GM12878 (cell line): ENCODE results near the gene ATG101. TPM values are rescaled to one million over a fixed set of nuclear protein-coding genes. Genes with fewer than 3 reads are reported as not detected.

ENCODE experiments used
- ATAC-seq: fragments of 200-7000 bp; cut with Tn5 transposase; 3 replicates; pipeline ENCODE4 v1.9.1; 2020; ENCODE audit warnings: mild to moderate bottlenecking, moderate library complexity
- BruUV-seq: library from RNA; stranded (reverse); fragments of 400-500 nt; replicated peaks from 2 replicates; lab custom pipeline; 2021; lab: Mats Ljungman, UMichigan
- CTCF ChIA-PET: fragments of 300-600 bp; sonication (Branson Sonifier 250); formaldehyde crosslinking; extraction: SDS; loops from one replicate; lab custom pipeline; 2021; ENCODE audit warnings: inconsistent platforms; lab: Yijun Ruan, JAX
- POLR2A ChIA-PET: fragments of 350-600 bp; formaldehyde crosslinking; extraction: SDS; loops from one replicate; lab custom pipeline; 2021; ENCODE audit warnings: inconsistent platforms; lab: Charles Lee
- RAD21 ChIA-PET: fragments of 300-600 bp; sonication (Branson Sonifier 250); formaldehyde crosslinking; loops from one replicate; lab custom pipeline; 2023; ENCODE audit warnings: antibody characterized with exemption; ENCODE audit not compliant: unreplicated experiment; lab: Charles Lee
- SMC1A ChIA-PET: fragments of 300-600 bp; sonication (Branson Sonifier 250); formaldehyde crosslinking; loops from one replicate; lab custom pipeline; 2023; ENCODE audit not compliant: unreplicated experiment, uncharacterized antibody; lab: Charles Lee
- DNase-seq: peaks from one replicate; pipeline ENCODE4 v3.0.0-alpha.2; 2011; ENCODE audit warnings: low read depth, low spot score
- FAIRE-seq: peaks from 3 replicates; lab custom pipeline; 2011; peaks lifted over from hg19 to GRCh38; lab: Jason Lieb, UNC
- H2AFZ ChIP-seq: 2 replicates; pipeline ENCODE4 v1.6.0; 2011; ENCODE audit warnings: low read depth, low read length, control low read depth; ENCODE audit not compliant: control insufficient read depth
- H3K27ac ChIP-seq: 2 replicates; pipeline ENCODE4 v1.5.1; 2011; ENCODE audit warnings: control low read depth; ENCODE audit not compliant: control insufficient read depth, insufficient read depth
- H3K27me3 ChIP-seq, 2 experiments: replicated peaks in 1 of 2; 2 replicates each; pipeline versions ENCODE4 v1.6.0 to v1.6.1; 2011; ENCODE audit warnings: low read length in 1 of 2; ENCODE audit not compliant: control insufficient read depth in 2 of 2, insufficient read depth in 2 of 2
- H3K36me3 ChIP-seq, 2 experiments: 2 replicates each; pipeline ENCODE4 v1.5.1; 2011; ENCODE audit warnings: low read length in 1 of 2; ENCODE audit not compliant: control insufficient read depth in 2 of 2, insufficient read depth in 2 of 2
- H3K4me1 ChIP-seq: 2 replicates; pipeline ENCODE4 v1.6.1; 2011; ENCODE audit warnings: mild to moderate bottlenecking, low read length, moderate library complexity, mixed read lengths; ENCODE audit not compliant: control insufficient read depth, insufficient read depth
- H3K4me2 ChIP-seq: 2 replicates; pipeline ENCODE4 v1.6.0; 2011; ENCODE audit warnings: control low read depth; ENCODE audit not compliant: control insufficient read depth, insufficient read depth
- H3K4me3 ChIP-seq: fragments of 200-600 bp; sonication (generic); 2 replicates; pipeline ENCODE4 v1.5.1; 2016
- H3K79me2 ChIP-seq: 2 replicates; pipeline ENCODE4 v1.6.0; 2011; ENCODE audit warnings: low read length; ENCODE audit not compliant: control insufficient read depth, insufficient read depth
- H3K9ac ChIP-seq: 2 replicates; pipeline ENCODE4 v1.8.0; 2011; ENCODE audit warnings: low read length, control low read depth, mixed read lengths; ENCODE audit not compliant: control insufficient read depth, insufficient read depth
- H3K9me3 ChIP-seq: replicated peaks from 3 replicates; pipeline ENCODE4 v1.5.1; 2011; ENCODE audit warnings: mild to moderate bottlenecking, low read length; ENCODE audit not compliant: control insufficient read depth, insufficient read depth
- H4K20me1 ChIP-seq: 2 replicates; pipeline ENCODE4 v1.6.0; 2011; ENCODE audit not compliant: control insufficient read depth, insufficient read depth
- DPF2 ChIP-seq: fragments of 450-650 bp; IDR thresholded peaks from 2 replicates; pipeline ENCODE4 v1.6.1; 2017; ENCODE audit warnings: mild to moderate bottlenecking
- HDGF ChIP-seq: fragments of 450-650 bp; IDR thresholded peaks from 2 replicates; pipeline ENCODE4 v1.6.1; 2016; ENCODE audit warnings: antibody characterized with exemption
- NKRF ChIP-seq: fragments of 450-650 bp; conservative IDR thresholded peaks from 2 replicates; pipeline ENCODE4 v1.6.1; 2017; ENCODE audit warnings: mild to moderate bottlenecking, moderate library complexity
- STAT1 ChIP-seq: fragments of 450-650 bp; conservative IDR thresholded peaks from 2 replicates; pipeline ENCODE4 v1.6.1; 2014; ENCODE audit warnings: antibody characterized with exemption, mild to moderate bottlenecking
- SUPT20H ChIP-seq: IDR thresholded peaks from 2 replicates; pipeline ENCODE4 v1.6.1; 2011; ENCODE audit warnings: low read depth, mild to moderate bottlenecking, low read length, moderate library complexity, borderline replicate concordance; ENCODE audit not compliant: control insufficient read depth
- TAF1 ChIP-seq: IDR thresholded peaks from 2 replicates; pipeline ENCODE4 v1.6.1; 2011; ENCODE audit warnings: mild to moderate bottlenecking, low read depth, low read length, borderline replicate concordance
- ZBED1 ChIP-seq: IDR thresholded peaks from 2 replicates; pipeline ENCODE4 v1.6.1; 2016; ENCODE audit warnings: borderline replicate concordance
- ZZZ3 ChIP-seq: IDR thresholded peaks from 2 replicates; pipeline ENCODE4 v1.6.1; 2011; ENCODE audit warnings: low read depth; ENCODE audit not compliant: control insufficient read depth, insufficient read length
- WGBS: methylation state at CpG from one replicate; pipeline ENCODE4 v1.1.6; 2016; ENCODE audit warnings: low lambda C conversion rate; ENCODE audit not compliant: insufficient replicate concordance, insufficient coverage; ENCODE audit errors: missing lambda C conversion rate; 5-methylcytosine and 5-hydroxymethylcytosine counted together
- in situ Hi-C: fragments of 300-500 bp; cut with MboI; formaldehyde crosslinking; loops from 9 replicates; pipeline ENCODE4 v1.14.3; 2018; ENCODE audit warnings: mixed read lengths
- intact Hi-C: fragments of 100-400 bp; cut with micrococcal nuclease; formaldehyde crosslinking; loops from one replicate; pipeline ENCODE4 v1.14.2; 2022; ENCODE audit not compliant: unreplicated experiment
- polyA plus RNA-seq, 11 experiments: library from polyadenylated mRNA; depleted of rRNA in 4 of 11; unstranded in 6 of 11; stranded (reverse) in 5 of 11; fragments of >200 nt; fragmentation: Nextera tagmentation in 4 of 11; fragmentation: Illumina TruSeq in 1 of 11; extraction: Ambion mirVana in 4 of 11; extraction: Trizol in 1 of 11; gene quantifications; 1 replicate in 1 of 11; 2 replicates in 10 of 11; pipeline versions ENCODE4 v1.2.1 to v1.2.3, GENCODE V29; 2011 to 2016; ENCODE audit warnings: inconsistent platforms in 2 of 11, missing spikeins in 2 of 11, low read depth in 1 of 11
- total RNA-seq, 4 experiments: library from RNA; depleted of rRNA in 3 of 4; stranded (reverse); fragments of >200 nt in 3 of 4; fragmentation: Illumina TruSeq in 1 of 4; extraction: Trizol in 1 of 4; gene quantifications; 2 replicates each; pipeline versions ENCODE4 v1.2.1 to v1.2.3, GENCODE V29; 2013 to 2021

Gene ATG101
- total and polyA plus RNA-seq, 10 of the 15 experiments (the other 5 are each of a cell fraction or from before 2014, with no cell fraction given) = 2.7 to 49.8 (median 35.3) TPM

GRCh38 chr12:52083638-52083996, 13.8 kb downstream of the ATG101 start:
- H3K27me3 ChIP-seq = no peaks in the 10 kb centered on the region; a peak in 1 of 4 replicates

GRCh38 chr12:52084491-52085231, 14.9 kb downstream of the ATG101 start:
- POLR2A ChIA-PET = interaction anchor here (1.2 kb wide), 1 partner anchor 52 kb away, joined by 4 read pairs; no protein-coding TSS in a partner anchor
- in situ Hi-C loops (loop anchor here (5.0 kb wide), 1 partner anchor 57 kb away; no protein-coding TSS in a partner anchor), intact Hi-C loops (no loop called here)
- Histone ChIP-seq H3K36me3 (peaks cover 0 to 2% of the 10 kb centered on the region in 2 experiments; a peak in 2 of 4 replicates), H3K9ac (no peak overlapping the region), H3K79me2 (no peaks in the 10 kb centered on the region), H3K27me3 (no peaks in the 10 kb centered on the region; a peak in 1 of 4 replicates), H3K4me2 (no peak overlapping the region), H3K4me1 (peaks cover 22% of the 10 kb centered on the region), H3K4me3 (no peak overlapping the region), H4K20me1 (no peaks in the 10 kb centered on the region), H3K9me3 (no peaks in the 10 kb centered on the region), H3K27ac (no peak overlapping the region), H2AFZ (no peak overlapping the region)
- RAD21 ChIA-PET = interaction anchor here (0.9 to 5.8 kb wide), 6 partner anchors 10 to 62 kb away, joined by 3 to 88 read pairs (median 3); partner anchors contain the start of gene ATG101
- no TSS peak for BruUV-seq
- ATAC-seq (no peak), FAIRE-seq (no peak), DNase-seq (no peak)
- WGBS = 73% methylated on average over 9 of the region's 9 CpGs
- CTCF ChIA-PET = interaction anchor here (0.6 to 13.1 kb wide), 12 partner anchors 9 to 107 kb away, joined by 3 to 622 read pairs (median 6); partner anchors contain the start of gene ATG101
- SMC1A ChIA-PET = interaction anchor here (0.6 to 12.5 kb wide), 5 partner anchors 9 to 739 kb away, joined by 3 to 322 read pairs (median 5); no protein-coding TSS in a partner anchor
- TF ChIP-seq DPF2 (no peak), NKRF (no peak)

More at GRCh38 chr12:52083638-52083996, 13.8 kb downstream of the ATG101 start:
- POLR2A ChIA-PET = interaction anchor here (1.4 kb wide), 1 partner anchor 12 kb away, joined by 6 read pairs; no protein-coding TSS in a partner anchor
- H4K20me1 ChIP-seq = no peaks in the 10 kb centered on the region
- DNase-seq (no peak), ATAC-seq (no peak), FAIRE-seq (no peak)
- H3K4me3 ChIP-seq = no peak overlapping the region
- CTCF ChIA-PET = interaction anchor here (1.4 to 13.1 kb wide), 13 partner anchors 7 to 93 kb away, joined by 3 to 622 read pairs (median 11); partner anchors contain the start of gene ATG101
- H3K4me2 ChIP-seq = no peak overlapping the region
- BruUV-seq = no TSS peak
- H2AFZ ChIP-seq = no peak overlapping the region
- no peak overlapping the region for H3K9ac ChIP-seq
- no peak for TF ChIP-seq HDGF
- TF ChIP-seq STAT1 = no peak
- TF ChIP-seq SUPT20H = no peak
- no peak for TF ChIP-seq ZZZ3
- no peak for TF ChIP-seq ZBED1
- no peak for TF ChIP-seq TAF1
- no peaks in the 10 kb centered on the region for H3K79me2 ChIP-seq
- no peak overlapping the region for H3K27ac ChIP-seq
- RAD21 ChIA-PET = interaction anchor here (1.0 to 5.8 kb wide), 8 partner anchors 14 to 60 kb away, joined by 3 to 111 read pairs (median 8); partner anchors contain the start of gene ATG101
- H3K9me3 ChIP-seq = no peaks in the 10 kb centered on the region
- 3% methylated on average over 2 of the region's 2 CpGs for WGBS
- intact Hi-C loops (loop anchor here (1.0 kb wide), 2 partner anchors 33 to 58 kb away; no protein-coding TSS in a partner anchor), in situ Hi-C loops (loop anchor here (5.0 kb wide), 1 partner anchor 56 kb away; no protein-coding TSS in a partner anchor)
- H3K4me1 ChIP-seq = peaks cover 21% of the 10 kb centered on the region
- H3K36me3 ChIP-seq = peaks cover 0 to 5% of the 10 kb centered on the region in 2 experiments; a peak in 2 of 4 replicates
- SMC1A ChIA-PET = interaction anchor here (1.0 to 12.5 kb wide), 7 partner anchors 10 to 80 kb away, joined by 3 to 322 read pairs (median 5); partner anchors contain the start of gene ATG101
